ENCODE results near the gene C5orf34. TPM values are rescaled to one million over a fixed set of nuclear protein-coding genes. Genes with fewer than 3 reads are reported as not detected.

C5orf34 gene
- total RNA-seq, 4 donors from 2014 or later = 2.4 to 3.9 (median 3.4) TPM; not detected in 1

DNA sequence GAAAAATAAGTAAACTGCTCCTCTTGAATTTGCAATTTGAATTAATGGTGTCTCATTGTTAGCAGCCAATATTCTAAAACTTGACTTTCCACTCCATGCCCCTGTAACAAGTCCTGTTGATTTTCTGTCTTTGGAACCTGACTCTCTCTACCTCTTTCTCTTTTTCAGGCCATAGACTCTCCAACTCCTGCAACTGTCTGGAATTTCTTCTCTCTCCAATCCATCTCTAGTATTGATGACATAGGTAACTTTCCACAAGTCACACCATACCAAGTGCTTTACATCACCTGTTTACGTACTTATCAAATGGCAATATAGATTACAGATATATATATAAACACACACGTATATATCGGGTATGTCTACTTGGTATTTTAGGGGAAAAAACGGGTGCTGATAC is 923 bp downstream of the C5orf34 start:
- no peak for TF ChIP-seq CTCF (IDR thresholded peaks at IDR 0.05; ENCODE audit: low read depth)

- no peak for TF ChIP-seq CTCF (IDR thresholded peaks at IDR 0.05; ENCODE audit: low read depth)
Observed at GRCh38 chr5:43498581-43498980, 16.4 kb downstream of the C5orf34 start.

GRCh38 chr5:43497311-43498104 is 17.4 kb downstream of the C5orf34 start:
- TF ChIP-seq CTCF (IDR thresholded peaks at IDR 0.05; ENCODE audit: low read depth) = no peak

- TF ChIP-seq CTCF (IDR thresholded peaks at IDR 0.05; ENCODE audit: low read depth) = no peak
Observed at GRCh38 chr5:43491326-43491725, 23.6 kb downstream of the C5orf34 start.

GRCh38 chr5:43486353-43486752 is 28.6 kb downstream of the C5orf34 start:
- no peak for TF ChIP-seq CTCF (IDR thresholded peaks at IDR 0.05; ENCODE audit: low read depth)

GRCh38 chr5:43485406-43485805 is 29.5 kb downstream of the C5orf34 start:
- TF ChIP-seq CTCF (IDR thresholded peaks at IDR 0.05; ENCODE audit: low read depth) = no peak

- no peak for TF ChIP-seq CTCF (IDR thresholded peaks at IDR 0.05; ENCODE audit: low read depth)
Observed at GRCh38 chr5:43484106-43484849, 30.7 kb downstream of the C5orf34 start.

All from subcutaneous adipose tissue (tissue), 4 donors.